Brain microvascular endothelial cell (primary cell): Measurements from ENCODE around the gene CGB1.
A peak's percentile ranks its signal among the peaks of the same experiment; 100 is the strongest.
"Not testable (repeated sequence)": the region's sequence is repeated elsewhere in the genome, so short reads cannot be mapped to it uniquely, and the experiment has no call there.

ENCODE experiments used
- DNase-seq: peaks from one replicate; pipeline ENCODE4 v3.0.0-alpha.2; 2020
- H3K27ac ChIP-seq: fragments of 250-450 bp; sonication (Bioruptor Pico); 2 replicates; pipeline ENCODE4 v1.5.1; 2020; ENCODE audit warnings: mild to moderate bottlenecking, moderate library complexity
- H3K27me3 ChIP-seq: fragments of 250-450 bp; sonication (Bioruptor Pico); replicated peaks from 2 replicates; pipeline ENCODE4 v1.5.1; 2020; ENCODE audit warnings: mild to moderate bottlenecking
- H3K36me3 ChIP-seq: fragments of 250-450 bp; sonication (Bioruptor Pico); replicated peaks from 2 replicates; pipeline ENCODE4 v1.5.1; 2020; ENCODE audit warnings: mild to moderate bottlenecking
- H3K4me3 ChIP-seq: 2 replicates; pipeline ENCODE4 v1.5.1; 2011; ENCODE audit warnings: low read depth, mild to moderate bottlenecking, control low read depth, low read length, moderate library complexity
- CTCF ChIP-seq: IDR thresholded peaks from 2 replicates; pipeline ENCODE4 v1.5.1; 2011; ENCODE audit warnings: low read depth, mild to moderate bottlenecking, moderate library complexity, low read length, control low read depth, inconsistent platforms; ENCODE audit errors: missing control alignments
- in situ Hi-C: cut with HindIII; loops from 2 replicates; pipeline ENCODE4 v1.10.0; 2017; ENCODE audit warnings: low sequenced_read_pairs, low pct_ligation_motif_present

Gene CGB1

GRCh38 chr19:49031642-49032301 lies 4.9 kb downstream of the CGB1 start, which contains the start of gene CGB2:
CGB2 (plus strand) TSS chr19:49031890; CDS start chr19:49032096, 206 bp downstream.
- H3K36me3 ChIP-seq, H3K4me3 ChIP-seq, H3K27ac ChIP-seq, in situ Hi-C loops, H3K27me3 ChIP-seq: not testable (repeated sequence)
- TF ChIP-seq CTCF = peak; percentile 54
- peak; percentile 12 for DNase-seq

- in situ Hi-C loops, DNase-seq: not testable (repeated sequence)
Observed at GRCh38 chr19:49030323-49030722, 6.4 kb downstream of the CGB1 start.

GRCh38 chr19:49029749-49030148 lies 6.9 kb downstream of the CGB1 start:
- in situ Hi-C loops, H3K27me3 ChIP-seq, H3K4me3 ChIP-seq, H3K27ac ChIP-seq, H3K36me3 ChIP-seq: not testable (repeated sequence)
- DNase-seq = peak; percentile 36

More at GRCh38 chr19:49030323-49030722, 6.4 kb downstream of the CGB1 start:
- H3K4me3 ChIP-seq, H3K36me3 ChIP-seq, H3K27me3 ChIP-seq, H3K27ac ChIP-seq: not testable (repeated sequence)

GRCh38 chr19:49028686-49029085 lies 8.0 kb downstream of the CGB1 start:
- in situ Hi-C loops, DNase-seq, H3K36me3 ChIP-seq, H3K4me3 ChIP-seq, H3K27me3 ChIP-seq, H3K27ac ChIP-seq: not testable (repeated sequence)

GRCh38 chr19:49025599-49025998 lies 11.1 kb downstream of the CGB1 start:
- in situ Hi-C loops, H3K27me3 ChIP-seq, H3K4me3 ChIP-seq, H3K27ac ChIP-seq, H3K36me3 ChIP-seq: not testable (repeated sequence)
- peak; percentile 39 for DNase-seq

GRCh38 chr19:49025088-49025487 lies 11.6 kb downstream of the CGB1 start:
- in situ Hi-C loops = not testable (repeated sequence)

GRCh38 chr19:49024233-49024632 lies 12.5 kb downstream of the CGB1 start, which contains the start of gene CGB3:
CGB3 (minus strand) TSS chr19:49024333; CDS start chr19:49023971, 362 bp downstream.
- H3K4me3 ChIP-seq, in situ Hi-C loops, DNase-seq, H3K27me3 ChIP-seq, H3K27ac ChIP-seq, H3K36me3 ChIP-seq: not testable (repeated sequence)

More at GRCh38 chr19:49025088-49025487, 11.6 kb downstream of the CGB1 start:
- not testable (repeated sequence) for H3K4me3 ChIP-seq, H3K36me3 ChIP-seq, H3K27me3 ChIP-seq, H3K27ac ChIP-seq, DNase-seq

GRCh38 chr19:49022116-49022515 lies 14.6 kb downstream of the CGB1 start:
- Histone ChIP-seq H3K4me3 (no peak overlapping the region), H3K36me3 (no peaks in the 10 kb centered on the region), H3K27me3 (no peaks in the 10 kb centered on the region), H3K27ac (no peak overlapping the region)
- in situ Hi-C loops = no loop called here
- no peak for TF ChIP-seq CTCF
- DNase-seq = no peak
